ENCODE results near the gene NDST4. TPM values are rescaled to one million over a fixed set of nuclear protein-coding genes. Genes with fewer than 3 reads are reported as not detected.

Gene NDST4
- total RNA-seq, 3 donors from 2014 or later (not counting 1 experiment from before 2014, with no cell fraction given) = not detected

DNA sequence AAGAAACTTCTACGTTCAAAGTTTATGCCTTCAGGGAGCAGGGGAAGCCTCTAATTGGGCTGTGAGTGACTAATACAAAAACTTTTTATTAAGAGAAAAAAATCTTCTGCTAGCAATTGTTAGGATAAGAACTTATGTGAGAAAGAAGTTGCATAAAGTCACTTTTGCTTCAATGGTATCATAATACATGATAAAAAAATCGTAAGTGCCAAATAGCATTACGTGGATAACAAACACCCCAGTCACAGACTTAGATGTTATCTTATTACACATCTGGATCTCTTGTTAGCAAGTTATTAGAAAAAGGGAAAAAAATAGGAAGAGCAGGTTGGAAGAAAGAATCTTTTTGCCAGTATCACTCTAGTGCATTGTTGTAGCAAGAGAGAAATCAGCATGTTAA lies 4.2 kb upstream of the NDST4 start:
- intact Hi-C loops (cut with micrococcal nuclease) = no loop called here
- H3K9me3 Mint-ChIP-seq = no peaks in the 10 kb centered on the region
- Histone ChIP-seq H3K9me3 (ENCODE audit: control insufficient read depth, insufficient read depth, low read length) (no peaks in the 10 kb centered on the region), H3K27ac (ENCODE audit: low read length) (no peak overlapping the region), H3K36me3 (ENCODE audit: control insufficient read depth, insufficient read depth, low read length) (no peaks in the 10 kb centered on the region), H3K4me1 (ENCODE audit: control insufficient read depth, insufficient read depth, low read length) (no peaks in the 10 kb centered on the region), H3K27me3 (ENCODE audit: control insufficient read depth, insufficient read depth, low read length) (no peaks in the 10 kb centered on the region), H3K4me3 (ENCODE audit: low read length) (no peak overlapping the region)
- no peak for TF ChIP-seq CTCF (IDR thresholded peaks at IDR 0.05)
- H3K27me3 Mint-ChIP-seq (ENCODE audit: low read depth in 2 of 2) = no peaks in the 10 kb centered on the region
- no peaks in the 10 kb centered on the region for H3K36me3 Mint-ChIP-seq
- DNase-seq = no peak
- no peak for ATAC-seq
- no peaks in the 10 kb centered on the region for H3K4me1 Mint-ChIP-seq
- no peak overlapping the region for H3K4me3 Mint-ChIP-seq
- 86% methylated on average over 1 of the region's 3 CpGs for WGBS (ENCODE audit: insufficient coverage)
- no peak overlapping the region for H3K27ac Mint-ChIP-seq

DNA sequence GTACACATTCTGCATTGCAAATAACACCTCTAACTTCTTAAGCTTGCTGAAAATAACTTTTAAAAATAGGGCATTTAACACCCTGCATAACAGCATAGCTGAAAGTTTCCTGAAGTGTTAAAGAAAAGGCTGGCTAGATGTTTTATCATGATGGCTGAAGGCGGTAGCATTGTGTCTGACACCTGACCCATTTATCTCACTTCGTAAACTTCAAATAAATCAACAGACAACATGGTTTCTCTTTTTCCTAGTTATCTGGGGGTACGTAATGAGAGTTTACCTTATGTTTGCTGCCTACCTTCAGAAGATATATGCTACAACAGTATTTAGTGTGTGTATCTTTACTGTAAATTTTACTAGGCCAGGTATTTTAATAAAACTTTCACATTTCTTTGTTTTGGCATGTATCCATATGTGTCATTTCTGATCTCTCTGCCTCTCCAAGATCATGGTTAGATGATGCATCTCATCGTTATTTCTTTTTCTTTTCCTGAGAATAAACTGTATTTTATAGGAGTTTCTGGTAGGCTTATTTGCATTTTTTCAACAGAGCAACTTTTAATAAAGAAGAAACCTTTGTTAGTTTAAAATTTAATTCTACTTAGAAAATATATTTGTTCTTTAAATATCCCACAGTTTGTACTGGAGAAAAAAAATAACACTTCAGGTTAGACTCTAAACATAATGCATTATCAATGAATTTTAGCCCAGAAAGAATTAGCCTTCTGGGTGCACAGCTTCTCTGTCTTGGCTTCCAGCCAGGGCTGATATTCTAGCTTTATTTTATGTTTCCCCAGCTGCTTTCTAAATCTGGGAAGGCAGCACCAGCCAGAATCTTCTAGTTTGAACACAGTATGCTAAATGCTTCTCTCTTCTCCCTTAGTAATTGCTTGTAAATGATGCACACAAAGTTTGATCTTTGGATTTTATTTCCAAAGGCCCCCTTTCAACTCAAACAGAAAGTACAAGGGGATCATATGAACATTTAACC lies 2.9 kb downstream of the NDST4 start:
- Histone ChIP-seq H3K27ac (ENCODE audit: low read length) (no peak overlapping the region), H3K36me3 (ENCODE audit: control insufficient read depth, insufficient read depth, low read length) (no peaks in the 10 kb centered on the region), H3K27me3 (ENCODE audit: control insufficient read depth, insufficient read depth, low read length) (no peaks in the 10 kb centered on the region), H3K4me1 (ENCODE audit: control insufficient read depth, insufficient read depth, low read length) (no peaks in the 10 kb centered on the region), H3K9me3 (ENCODE audit: control insufficient read depth, insufficient read depth, low read length) (no peaks in the 10 kb centered on the region), H3K4me3 (ENCODE audit: low read length) (no peak overlapping the region)
- no peak for DNase-seq
- no peak overlapping the region for H3K4me3 Mint-ChIP-seq
- H3K36me3 Mint-ChIP-seq = no peaks in the 10 kb centered on the region
- no peak for ATAC-seq
- H3K27ac Mint-ChIP-seq = no peak overlapping the region
- no peak for TF ChIP-seq CTCF (IDR thresholded peaks at IDR 0.05)
- no peaks in the 10 kb centered on the region for H3K4me1 Mint-ChIP-seq
- H3K27me3 Mint-ChIP-seq (ENCODE audit: low read depth in 2 of 2) = no peaks in the 10 kb centered on the region
- intact Hi-C loops (cut with micrococcal nuclease) = no loop called here
- H3K9me3 Mint-ChIP-seq = peaks cover 2 to 4% of the 10 kb centered on the region in 2 donors
- whole genome bisulfite sequencing (ENCODE audit: insufficient coverage) = 100% methylated on average over 1 of the region's 4 CpGs

DNA sequence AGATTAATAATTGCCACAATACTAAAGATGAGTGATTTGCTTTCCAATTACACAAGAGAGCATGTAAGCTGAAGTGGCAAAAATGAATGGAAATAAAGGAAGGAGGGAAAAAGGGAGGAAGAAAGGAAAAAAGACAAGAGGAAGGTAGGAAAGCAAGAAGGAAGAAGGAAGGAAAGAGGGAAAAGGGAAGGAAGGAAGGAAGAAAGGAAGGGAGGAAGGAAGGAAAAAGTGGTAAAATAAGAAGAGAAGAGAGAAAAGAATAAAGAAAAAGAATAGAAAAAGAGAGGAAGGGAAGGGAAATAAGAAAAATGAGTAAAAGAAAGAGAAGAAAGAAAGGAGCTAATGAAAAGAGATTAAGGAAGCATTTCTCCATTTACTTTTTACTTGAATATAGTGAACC lies 4.6 kb downstream of the NDST4 start:
- no peak overlapping the region for H3K27ac Mint-ChIP-seq
- no peak for ATAC-seq
- DNase-seq = no peak
- no peaks in the 10 kb centered on the region for H3K4me1 ChIP-seq (ENCODE audit: control insufficient read depth, insufficient read depth, low read length)
- H3K9me3 Mint-ChIP-seq = peaks cover 2 to 4% of the 10 kb centered on the region in 2 donors
- no peaks in the 10 kb centered on the region for H3K27me3 Mint-ChIP-seq (ENCODE audit: low read depth in 2 of 2)
- no peak overlapping the region for H3K4me3 ChIP-seq (ENCODE audit: low read length)
- no peaks in the 10 kb centered on the region for H3K4me1 Mint-ChIP-seq
- H3K4me3 Mint-ChIP-seq = no peak overlapping the region
- no peaks in the 10 kb centered on the region for H3K27me3 ChIP-seq (ENCODE audit: control insufficient read depth, insufficient read depth, low read length)
- intact Hi-C loops (cut with micrococcal nuclease) = no loop called here
- no peak for TF ChIP-seq CTCF (IDR thresholded peaks at IDR 0.05)
- no peaks in the 10 kb centered on the region for H3K36me3 ChIP-seq (ENCODE audit: control insufficient read depth, insufficient read depth, low read length)
- no peak overlapping the region for H3K27ac ChIP-seq (ENCODE audit: low read length)
- H3K36me3 Mint-ChIP-seq = no peaks in the 10 kb centered on the region
- H3K9me3 ChIP-seq (ENCODE audit: control insufficient read depth, insufficient read depth, low read length) = no peaks in the 10 kb centered on the region

DNA sequence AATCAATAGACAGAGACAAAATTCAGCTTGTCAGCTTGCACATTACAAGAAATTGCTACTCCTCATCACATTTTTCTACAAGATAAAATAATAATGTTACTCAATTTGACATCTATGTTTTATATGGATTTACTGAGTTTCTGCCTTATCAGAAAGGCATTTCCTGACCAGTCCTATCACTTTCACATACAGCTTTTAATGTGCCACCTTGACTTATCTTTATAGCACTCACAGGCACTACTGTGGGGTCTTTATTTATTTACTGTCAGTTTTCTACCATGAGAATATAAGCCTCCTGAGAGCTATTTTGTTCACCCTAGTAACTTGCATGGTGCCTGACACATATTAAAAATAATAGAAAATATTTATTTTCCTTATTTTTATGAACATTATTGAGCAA lies 6.0 kb downstream of the NDST4 start:
- no peaks in the 10 kb centered on the region for H3K36me3 ChIP-seq (ENCODE audit: control insufficient read depth, insufficient read depth, low read length)
- Mint-ChIP-seq H3K4me1 (no peaks in the 10 kb centered on the region), H3K4me3 (no peak overlapping the region), H3K27me3 (ENCODE audit: low read depth in 2 of 2) (no peaks in the 10 kb centered on the region), H3K27ac (no peak overlapping the region), H3K9me3 (peaks cover 2 to 4% of the 10 kb centered on the region in 2 donors), H3K36me3 (no peaks in the 10 kb centered on the region)
- intact Hi-C loops (cut with micrococcal nuclease) = no loop called here
- no peaks in the 10 kb centered on the region for H3K4me1 ChIP-seq (ENCODE audit: control insufficient read depth, insufficient read depth, low read length)
- H3K27me3 ChIP-seq (ENCODE audit: control insufficient read depth, insufficient read depth, low read length) = no peaks in the 10 kb centered on the region
- DNase-seq (no peak), ATAC-seq (no peak)
- H3K4me3 ChIP-seq (ENCODE audit: low read length) = no peak overlapping the region
- H3K9me3 ChIP-seq (ENCODE audit: control insufficient read depth, insufficient read depth, low read length) = no peaks in the 10 kb centered on the region
- no peak for TF ChIP-seq CTCF (IDR thresholded peaks at IDR 0.05)
- H3K27ac ChIP-seq (ENCODE audit: low read length) = no peak overlapping the region

Measured in natural killer cell (primary cell).